GM21528 (cell line): Measurements from ENCODE around the gene DYNC2I2.
"Not testable (repeated sequence)": the region's sequence is repeated elsewhere in the genome, so short reads cannot be mapped to it uniquely, and the experiment has no call there.

Source experiments
- ATAC-seq: cut with Tn5 transposase; IDR thresholded peaks from one replicate; pipeline ENCODE4 v1.9.1; 2021; ENCODE audit warnings: mild to moderate bottlenecking, moderate library complexity; ENCODE audit not compliant: unreplicated experiment, low FRiP score

The DYNC2I2 gene

DNA sequence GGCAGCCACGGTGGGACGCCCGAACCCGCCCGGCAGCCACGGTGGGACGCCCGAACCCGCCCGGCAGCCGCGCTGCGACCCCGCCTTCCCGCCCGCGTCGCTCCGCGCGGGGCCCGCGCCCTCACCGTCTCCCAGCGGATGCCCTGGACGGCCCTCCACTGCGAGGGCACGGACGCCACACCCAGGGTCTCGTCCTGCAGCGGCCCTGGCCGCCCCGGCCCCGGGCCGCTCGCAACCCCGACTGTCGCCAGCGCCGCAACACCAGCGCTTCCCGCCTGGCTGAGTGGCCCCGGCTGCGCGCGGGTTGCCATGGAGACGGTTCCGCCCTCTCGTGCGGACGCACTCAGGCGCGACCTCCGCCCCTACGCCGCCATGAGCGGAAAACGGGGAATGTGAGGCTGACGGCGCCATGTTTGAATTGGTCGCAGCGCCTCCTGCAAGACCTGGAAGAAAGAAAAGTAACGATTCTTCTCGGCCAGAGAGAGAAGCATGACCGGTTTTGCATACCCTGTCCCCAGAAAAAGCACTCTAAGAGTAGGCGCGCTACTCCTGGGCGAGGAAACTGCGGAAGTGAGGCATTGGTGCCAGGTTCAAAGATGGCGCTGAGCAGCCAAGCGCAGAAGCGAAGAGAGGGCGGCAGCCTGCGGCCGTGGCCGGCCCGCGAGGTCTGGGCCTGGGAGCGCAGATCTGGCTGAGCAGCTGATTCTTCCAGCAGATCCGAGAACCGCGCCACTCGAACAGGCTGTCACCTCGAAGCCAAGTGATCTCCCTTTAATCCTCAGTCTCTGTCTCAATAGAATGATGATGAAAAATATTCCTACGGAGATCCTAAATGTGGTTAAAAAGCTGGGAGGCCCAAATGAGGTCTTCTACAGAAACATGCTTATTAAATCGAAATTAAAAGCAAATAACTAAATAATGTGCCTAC, at the start of gene DYNC2I2:
Gene DYNC2I2, minus strand, starts transcription at position 432 of the 928 bp plus-strand sequence. Its CDS starts 121 bp downstream, at position 311.
- ATAC-seq = peak; percentile 61

DNA sequence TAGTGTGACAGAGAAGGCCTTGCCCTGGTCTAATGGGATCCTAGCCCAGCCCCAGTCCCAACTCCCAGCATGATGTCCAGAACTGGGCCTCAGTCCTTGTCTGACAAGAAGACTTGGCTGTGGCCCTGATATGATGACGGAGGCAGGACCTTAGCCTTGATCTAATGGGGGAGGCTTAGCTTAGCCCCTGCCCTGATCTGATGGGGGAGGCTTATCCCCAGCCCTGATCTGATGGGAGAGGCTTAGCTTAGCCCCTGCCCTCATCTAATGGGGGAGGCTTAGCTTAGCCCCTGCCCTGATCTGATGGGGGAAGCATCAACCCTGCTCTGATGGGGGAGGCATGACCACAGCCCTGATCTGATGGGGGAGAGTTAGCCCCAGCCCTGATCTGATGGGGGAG, 49.4 kb upstream of the DYNC2I2 start:
- ATAC-seq = no peak

DNA sequence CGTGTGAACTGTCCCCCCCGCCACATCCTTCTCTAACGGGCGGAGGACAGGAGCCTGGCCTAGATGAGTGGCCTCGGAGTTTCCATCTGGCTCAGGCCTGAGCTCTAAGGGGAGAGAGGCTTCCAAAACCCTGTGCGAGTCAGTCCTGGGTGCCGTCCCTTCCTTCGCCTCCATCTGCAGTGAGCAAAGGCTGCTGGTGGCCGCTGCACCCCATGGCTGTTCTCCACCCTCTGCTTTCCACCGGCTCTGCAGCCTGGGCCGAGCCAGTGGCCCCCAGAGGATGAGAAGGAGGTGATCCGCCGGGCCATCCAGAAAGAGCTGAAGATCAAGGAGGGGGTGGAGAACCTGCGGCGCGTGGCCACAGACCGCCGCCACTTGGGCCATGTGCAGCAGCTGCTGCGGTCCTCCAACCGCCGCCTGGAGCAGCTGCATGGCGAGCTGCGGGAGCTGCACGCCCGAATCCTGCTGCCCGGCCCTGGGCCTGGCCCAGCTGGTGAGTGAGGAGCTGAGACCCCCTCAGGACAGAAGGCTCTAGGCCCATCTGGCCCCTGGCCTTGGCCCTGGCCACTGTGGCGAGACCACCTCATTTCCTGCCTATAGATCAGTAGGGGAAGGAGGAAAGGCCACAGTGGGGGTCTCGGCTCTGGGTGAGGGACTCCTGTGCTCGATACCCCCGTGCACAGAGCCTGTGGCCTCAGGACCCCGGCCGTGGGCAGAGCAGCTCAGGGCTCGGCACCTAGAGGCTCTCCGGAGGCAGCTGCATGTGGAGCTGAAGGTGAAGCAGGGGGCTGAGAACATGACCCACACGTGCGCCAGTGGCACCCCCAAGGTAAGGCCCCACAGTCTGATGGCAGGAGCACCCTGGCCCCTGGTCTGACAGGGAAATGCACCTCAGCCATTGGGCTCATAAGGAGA, 48.7 kb upstream of the DYNC2I2 start:
- ATAC-seq = no peak

DNA sequence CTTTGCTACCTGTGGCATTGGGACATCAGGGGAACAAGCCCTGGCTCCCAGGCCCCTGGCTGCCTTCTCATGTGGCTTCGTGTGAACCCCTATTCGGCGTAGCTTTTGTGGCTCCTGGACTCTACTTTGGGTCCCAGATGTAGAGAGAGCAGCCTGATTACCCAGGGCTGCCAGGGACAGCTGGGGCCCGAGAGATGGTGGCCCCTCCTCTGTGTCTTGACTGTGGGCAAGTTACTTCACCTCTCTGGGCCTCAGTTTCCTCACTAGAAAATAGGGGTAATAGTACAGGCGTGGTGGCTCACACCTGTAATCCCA, 47.7 kb upstream of the DYNC2I2 start:
- no peak for ATAC-seq

DNA sequence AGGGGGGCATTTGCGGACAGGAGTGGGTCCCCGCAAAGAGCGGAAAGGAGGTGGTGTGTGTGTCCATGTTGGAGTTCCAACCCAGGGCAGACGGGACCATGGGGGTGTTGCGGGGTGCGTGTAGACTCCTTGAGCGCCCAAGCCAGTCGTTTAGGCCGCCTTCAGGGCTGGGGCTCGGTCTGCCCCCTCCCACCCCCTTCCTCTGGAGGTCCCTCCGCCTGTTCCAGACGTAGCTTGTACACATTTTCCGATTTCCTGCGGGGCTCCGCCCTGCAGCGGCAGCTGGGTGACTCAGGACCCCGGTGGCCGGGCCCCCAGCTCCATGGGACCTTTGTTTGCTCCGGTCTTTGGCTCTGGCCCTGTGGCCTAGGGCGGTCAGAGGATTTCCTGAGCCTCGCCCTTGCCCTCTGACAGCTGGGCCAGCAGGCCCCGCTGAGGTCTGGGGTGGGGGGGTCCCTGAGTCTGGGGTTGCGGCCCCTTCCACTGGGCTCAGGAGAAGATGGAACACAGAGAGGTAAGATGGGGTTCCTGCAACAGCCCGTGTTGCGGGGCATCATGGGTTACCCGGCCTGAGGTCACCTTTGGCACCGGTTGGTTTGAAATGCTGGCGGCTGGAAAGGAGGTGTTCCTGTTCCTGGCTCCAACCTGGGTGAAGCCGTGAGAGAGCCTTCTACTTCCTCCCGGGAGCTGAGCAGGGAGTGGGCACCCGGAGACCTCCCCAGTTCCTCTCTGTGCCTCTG, 47.1 kb upstream of the DYNC2I2 start:
- ATAC-seq = no peak

DNA sequence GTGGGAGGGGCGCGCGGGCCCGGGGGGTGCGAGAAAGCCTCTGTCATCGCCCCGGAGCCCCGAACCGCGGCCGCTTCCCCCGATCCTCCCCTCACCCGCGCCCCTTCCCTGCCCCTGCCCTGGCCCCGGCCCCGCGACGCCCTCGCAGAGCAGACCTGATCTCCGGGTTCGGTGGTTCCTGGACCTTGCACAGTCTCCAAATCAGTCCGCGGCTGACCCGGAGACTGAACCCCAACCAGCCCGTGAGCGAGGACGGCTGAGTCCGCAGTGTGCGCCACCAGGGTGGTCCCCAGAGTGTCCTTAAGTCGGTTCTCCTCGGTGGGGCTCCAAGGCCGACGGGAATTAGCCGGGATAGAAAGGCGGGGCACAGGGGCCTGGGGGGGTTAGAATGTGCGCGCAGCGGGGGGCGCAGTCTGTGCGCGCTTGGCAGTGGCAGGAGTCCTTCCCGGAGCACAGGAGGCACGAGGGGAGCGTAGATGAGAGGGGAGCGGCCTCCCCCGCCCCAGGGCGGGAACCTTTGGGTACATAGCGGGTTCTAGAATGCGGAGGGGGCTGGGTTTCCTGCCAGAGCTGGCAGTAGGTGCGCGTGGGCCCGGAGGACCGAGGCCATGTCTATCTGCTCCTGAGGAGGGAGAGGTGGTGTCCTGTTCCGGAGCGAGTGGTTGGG, 46.4 kb upstream of the DYNC2I2 start:
- ATAC-seq = peak; percentile 18

DNA sequence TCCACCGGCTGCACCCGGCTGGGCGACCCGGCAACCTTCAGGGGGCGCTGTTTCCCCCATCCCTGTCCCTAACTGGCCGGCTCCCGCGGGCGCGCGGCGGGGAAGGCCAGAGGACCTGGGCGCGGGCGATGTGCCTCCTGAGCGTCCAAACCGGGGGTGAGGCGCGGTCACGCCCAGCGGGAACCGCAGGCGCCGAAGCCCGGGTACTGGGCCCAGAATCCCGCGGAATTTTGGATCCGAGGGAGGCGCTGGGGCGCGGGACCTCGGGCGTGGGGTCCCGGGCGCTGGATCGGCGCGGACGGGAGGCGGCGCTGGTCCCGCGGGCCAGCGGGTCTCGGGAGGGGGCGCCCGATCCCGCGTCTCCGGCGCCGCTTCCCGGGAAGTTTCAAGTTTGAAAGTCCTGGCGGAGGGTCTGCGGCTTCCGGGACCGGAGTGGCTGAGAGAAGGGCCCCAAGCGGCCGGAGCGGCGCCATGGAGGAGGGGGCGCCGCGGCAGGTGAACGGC, 45.9 kb upstream of the DYNC2I2 start, which contains the start of gene PKN3:
Gene PKN3, plus strand, starts transcription at position 59 of the 504 bp plus-strand sequence. Its CDS starts 413 bp downstream, at position 472.
- peak; percentile 65 for ATAC-seq

DNA sequence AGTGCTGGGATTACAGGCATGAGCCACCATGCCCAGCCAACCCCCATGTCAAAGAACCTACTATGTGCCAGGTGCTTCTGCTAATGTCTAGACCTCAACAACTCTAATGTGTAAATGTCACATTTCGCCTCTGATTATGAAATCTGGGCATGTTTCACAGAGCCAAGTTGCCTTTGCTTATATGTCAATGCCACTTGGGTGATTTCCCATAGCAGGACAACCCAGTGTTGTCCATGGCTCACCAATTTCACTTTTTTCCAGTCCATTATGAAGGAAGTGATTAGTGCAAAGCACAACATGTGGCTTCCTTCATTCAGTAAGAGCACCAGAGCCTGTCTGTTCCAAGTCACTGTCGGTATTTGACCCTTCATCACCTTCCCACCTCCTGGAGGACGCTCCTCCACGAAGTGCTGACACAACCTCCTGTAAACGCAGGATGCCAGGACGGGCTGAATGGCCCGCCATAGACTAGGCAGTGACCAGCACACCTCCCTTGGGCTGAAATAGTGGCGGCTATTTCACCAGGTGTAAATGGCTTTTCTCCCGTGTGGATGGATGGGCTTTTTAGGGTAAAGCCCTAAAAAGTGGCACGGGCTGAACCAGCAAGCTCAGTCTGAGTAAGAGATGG, 44.7 kb upstream of the DYNC2I2 start:
- no peak for ATAC-seq

DNA sequence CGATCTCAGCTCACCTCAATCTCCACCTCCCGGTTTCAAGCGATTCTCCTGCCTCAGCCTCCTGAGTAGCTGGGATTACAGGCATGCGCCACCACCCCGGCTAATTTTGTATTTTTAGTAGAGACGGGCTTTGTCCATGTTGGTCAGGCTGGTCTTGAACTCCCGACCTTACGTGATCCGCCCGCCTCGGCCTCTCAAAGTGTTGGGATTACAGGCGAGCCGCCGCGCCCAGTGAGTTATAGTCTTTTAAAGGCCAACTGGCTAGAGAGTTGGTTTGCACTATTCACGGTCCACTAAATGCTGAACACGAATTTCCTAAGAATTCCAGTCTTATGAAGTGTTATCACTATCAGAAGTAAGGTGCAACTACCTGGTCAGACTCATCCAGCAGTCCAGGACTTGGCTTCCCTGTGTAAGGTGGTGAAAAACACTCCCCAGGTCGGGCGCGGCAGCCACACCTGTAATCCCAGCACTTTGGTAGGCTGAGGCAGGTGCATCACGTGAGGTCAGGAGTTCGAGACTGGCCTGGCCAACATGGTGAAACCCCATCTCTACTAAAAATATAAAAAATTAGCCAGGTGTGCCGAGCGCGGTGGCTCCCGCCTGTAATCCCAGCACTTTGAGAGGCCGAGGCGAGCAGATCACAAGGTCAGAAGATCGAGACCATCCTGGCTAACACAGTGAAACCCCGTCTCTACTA, 42.6 kb upstream of the DYNC2I2 start:
- not testable (repeated sequence) for ATAC-seq

DNA sequence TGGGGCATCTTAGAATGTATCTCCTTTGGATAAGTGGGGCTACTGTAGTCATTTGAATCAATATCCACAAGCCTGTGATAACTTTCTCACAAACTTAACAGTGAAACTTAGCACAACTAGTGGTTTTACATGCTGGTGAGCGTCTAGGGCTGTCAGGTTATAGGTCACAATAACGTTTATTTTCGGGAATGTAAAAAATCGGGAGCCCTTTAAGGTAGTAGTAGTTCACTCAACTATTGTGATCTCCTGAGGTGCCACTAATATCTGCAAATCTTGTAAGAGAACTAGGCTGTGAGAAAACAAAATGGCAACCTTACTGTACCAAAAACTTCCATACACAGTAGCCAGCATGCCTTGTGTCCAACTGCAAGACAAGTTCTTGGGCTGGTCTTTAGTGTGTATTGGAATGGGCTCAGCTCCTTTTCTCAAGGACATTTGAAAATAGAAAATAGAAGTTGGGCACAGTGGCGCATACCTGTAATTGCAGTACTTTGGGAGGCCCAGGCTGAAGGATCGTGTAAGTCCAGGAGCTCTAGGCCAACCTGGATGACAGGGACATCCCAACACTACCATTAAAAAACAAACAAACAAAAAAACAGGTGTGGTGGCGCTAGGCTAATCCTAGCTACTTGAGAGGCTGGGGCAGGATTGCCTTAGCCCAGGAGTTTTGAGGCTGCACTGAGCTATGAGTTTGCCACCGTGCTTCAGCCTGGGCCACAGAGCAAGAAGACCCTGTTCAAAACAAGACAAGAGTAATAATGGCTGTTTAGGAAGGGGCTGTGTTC, 40.5 kb upstream of the DYNC2I2 start:
- no peak for ATAC-seq

DNA sequence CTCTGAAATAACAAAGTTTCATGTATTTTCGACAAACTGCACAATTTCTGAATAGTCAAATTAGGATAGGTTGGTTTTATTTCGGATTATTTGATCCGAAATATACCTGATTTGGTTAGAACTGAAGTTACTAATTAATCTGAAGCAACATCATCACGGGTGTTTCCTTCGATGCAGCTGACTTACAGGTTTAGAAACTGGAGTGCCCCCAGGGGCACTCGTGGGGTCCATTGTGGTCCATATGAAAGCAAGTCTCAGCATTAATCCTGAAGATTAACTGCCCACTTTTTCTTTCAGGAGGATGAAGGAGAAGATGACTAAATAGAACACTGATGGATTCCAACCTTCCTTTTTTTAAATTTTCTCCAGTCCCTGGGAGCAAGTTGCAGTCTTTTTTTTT, 37.7 kb upstream of the DYNC2I2 start:
- no peak for ATAC-seq

DNA sequence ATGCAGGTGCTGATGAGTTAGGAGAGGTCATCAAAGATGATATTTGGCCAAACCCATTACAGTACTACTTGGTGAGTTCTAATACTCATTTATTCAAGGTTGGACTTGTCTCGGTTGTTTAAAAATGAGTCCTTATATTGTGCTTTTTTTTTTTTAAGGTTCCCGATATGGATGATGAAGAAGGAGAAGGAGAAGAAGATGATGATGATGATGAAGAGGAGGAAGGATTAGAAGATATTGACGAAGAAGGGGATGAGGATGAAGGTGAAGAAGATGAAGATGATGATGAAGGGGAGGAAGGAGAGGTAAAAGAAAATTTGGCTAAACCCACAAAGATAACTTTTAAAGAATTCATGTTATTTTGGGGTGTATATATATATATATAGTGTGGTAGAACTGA, 37.1 kb upstream of the DYNC2I2 start:
- ATAC-seq = not testable (repeated sequence)

DNA sequence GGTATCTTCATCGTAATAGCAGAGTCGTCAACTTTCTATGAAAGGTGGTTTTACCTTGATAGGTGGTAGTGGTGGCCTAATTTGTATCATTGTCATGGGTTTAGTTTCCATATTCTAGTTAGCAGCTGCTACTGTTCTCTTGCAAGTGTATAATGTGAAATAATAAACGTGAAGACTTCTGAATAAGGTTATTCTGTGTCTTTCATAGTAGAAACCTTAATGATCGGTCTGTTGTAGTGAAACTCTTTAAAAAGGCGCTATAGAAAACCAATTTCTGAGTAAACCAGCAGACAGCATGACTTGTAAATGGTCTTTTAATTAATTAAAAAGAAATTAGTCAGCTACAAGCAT, 34.0 kb upstream of the DYNC2I2 start:
- ATAC-seq = no peak

DNA sequence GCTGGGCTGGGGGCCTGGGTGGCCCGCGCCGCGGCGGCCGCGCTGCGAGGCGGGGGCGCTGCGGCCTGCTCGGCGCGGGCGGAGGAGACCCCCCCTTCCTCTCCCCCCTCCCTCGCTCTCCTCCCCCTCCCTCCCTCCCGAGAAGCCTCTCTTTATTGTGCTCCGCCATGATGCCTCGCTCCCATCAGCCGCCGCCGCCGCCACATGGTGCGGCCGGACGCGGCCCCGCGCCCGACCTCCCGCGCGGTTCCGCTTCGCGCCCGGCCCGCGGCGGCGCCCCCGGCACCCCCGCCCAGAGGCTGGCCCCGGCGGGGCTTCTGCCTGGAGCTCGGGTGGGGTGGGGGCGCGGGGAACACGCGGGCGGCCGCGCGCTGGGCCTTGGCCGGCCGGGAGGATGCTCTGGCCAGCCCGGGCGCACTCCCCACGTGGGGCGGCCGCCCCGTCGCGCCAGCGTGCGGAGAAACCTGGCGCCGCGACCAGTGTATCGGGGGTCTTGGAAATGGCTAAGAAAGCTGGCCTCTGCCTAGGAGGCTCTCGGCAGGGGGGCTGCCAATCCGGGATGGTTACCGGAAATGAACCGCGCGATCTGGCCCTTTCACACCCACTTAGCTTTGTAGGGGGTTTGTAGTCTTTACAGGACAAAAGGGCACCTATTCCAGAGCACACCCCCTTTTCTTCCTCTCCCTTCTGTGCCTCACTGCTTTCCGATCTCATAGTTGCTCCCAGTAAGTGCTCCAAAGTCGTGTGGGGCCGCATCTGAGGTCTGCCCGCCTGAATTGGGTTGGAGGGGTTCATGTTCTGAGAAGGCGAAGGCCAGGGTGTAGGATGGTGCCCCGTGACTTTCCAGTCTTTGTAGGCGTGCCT, 33.4 kb upstream of the DYNC2I2 start:
- ATAC-seq = no peak

DNA sequence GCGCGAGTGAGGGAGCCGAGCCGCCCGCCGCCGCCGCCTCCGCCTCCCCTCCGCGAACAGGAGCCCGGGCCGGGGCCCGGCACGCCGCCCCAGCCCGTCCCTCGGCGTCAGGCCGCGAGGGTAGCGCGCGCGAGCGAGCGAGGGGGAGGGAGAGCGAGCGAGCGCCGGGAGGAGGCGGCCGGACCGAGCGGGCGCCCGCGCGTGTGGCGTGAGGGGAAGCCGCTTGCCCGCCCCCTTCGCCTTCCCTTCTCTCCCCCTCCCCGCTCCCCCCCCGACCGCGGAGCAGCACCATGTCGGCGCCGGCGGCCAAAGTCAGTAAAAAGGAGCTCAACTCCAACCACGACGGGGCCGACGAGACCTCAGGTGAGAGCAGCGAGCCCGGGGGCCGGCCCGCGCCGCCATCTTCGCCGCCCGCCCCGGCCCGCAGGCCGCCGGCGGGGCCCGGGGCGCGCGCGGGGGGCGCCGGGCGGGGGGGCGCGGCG, 32.7 kb upstream of the DYNC2I2 start:
- ATAC-seq = peak; percentile 16

DNA sequence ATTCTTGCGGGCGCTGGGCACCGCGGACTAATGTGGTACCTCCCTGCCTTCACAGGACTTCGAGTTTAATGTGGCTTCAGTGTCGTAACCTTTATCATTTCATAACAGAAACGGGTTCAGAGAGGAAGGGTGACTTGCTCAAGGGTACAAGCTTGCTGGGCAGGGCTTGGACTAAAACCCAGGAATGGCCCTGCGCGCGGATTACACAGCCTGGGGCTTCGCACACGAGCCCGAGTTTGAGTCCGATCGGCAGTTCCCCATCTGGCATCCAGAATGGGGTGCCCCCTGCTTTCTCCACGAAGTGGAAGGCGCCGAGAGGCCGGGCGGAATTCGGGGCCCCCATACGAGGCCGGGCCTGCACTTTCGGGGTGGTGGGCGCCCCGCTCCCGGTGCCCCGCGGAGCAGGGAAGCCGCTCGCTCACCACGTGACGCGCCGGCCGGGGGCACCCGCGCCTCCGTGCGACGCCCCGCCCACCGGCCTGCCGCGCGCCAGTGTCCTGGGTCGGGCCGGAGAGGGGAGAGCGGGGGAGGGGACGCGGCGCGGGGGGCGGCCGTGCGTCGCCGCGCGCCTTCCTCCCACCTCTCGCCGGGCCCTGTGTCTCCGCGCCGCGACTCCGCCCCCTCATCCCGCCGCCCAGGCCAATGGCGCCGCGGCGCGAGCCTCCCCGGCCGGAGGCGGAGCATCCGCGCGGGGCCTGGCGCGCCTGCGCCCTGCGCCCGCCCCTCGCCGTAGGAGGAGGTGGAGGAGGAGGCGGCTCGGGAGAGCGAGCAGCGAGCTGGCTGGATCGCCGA, 32.0 kb upstream of the DYNC2I2 start, which contains the start of gene SET:
Gene SET, plus strand, starts transcription at position 722 of the 792 bp plus-strand sequence. CDS start 361 bp downstream, outside the sequence.
- peak; percentile 61 for ATAC-seq
